Ascending aorta (tissue), 2 donors: Measurements from ENCODE around the gene CREG2. TPM values are rescaled to one million over a fixed set of nuclear protein-coding genes. Genes with fewer than 3 reads are reported as not detected.

ENCODE experiments used
- DNase-seq, 2 donors: peaks; one replicate each; pipeline ENCODE4 v3.0.0-alpha.2; 2019; ENCODE audit warnings: low spot score in 2 of 2
- H3K27ac ChIP-seq, 2 donors: fragments of 200-600 bp; sonication (generic); one replicate each; pipeline ENCODE4 v1.5.1; 2016 to 2017; ENCODE audit warnings: mild to moderate bottlenecking in 1 of 2
- H3K27me3 ChIP-seq: fragments of 200-600 bp; sonication (generic); one replicate; pipeline ENCODE4 v1.5.1; 2017
- H3K36me3 ChIP-seq, 2 donors: fragments of 200-600 bp; sonication (generic); one replicate each; pipeline ENCODE4 v1.5.1; 2016
- H3K4me1 ChIP-seq, 2 donors: fragments of 200-600 bp; sonication (generic); one replicate each; pipeline ENCODE4 v1.5.1; 2016 to 2017; ENCODE audit warnings: mild to moderate bottlenecking in 1 of 2
- H3K4me3 ChIP-seq, 2 donors: fragments of 200-600 bp; sonication (generic); one replicate each; pipeline ENCODE4 v1.5.1; 2016 to 2017; ENCODE audit warnings: mild to moderate bottlenecking in 1 of 2
- H3K9me3 ChIP-seq, 2 donors: fragments of 200-600 bp; sonication (generic); one replicate each; pipeline ENCODE4 v1.5.1; 2016
- CTCF ChIP-seq, 3 experiments: fragments of 200-600 bp in 2 of 3; fragments of 450-650 bp in 1 of 3; sonication (generic) in 2 of 3; IDR thresholded peaks; one replicate each; pipeline ENCODE4 v1.5.1; 2016 to 2019; ENCODE audit warnings: antibody characterized with exemption in 3 of 3, mild to moderate bottlenecking in 1 of 3, moderate library complexity in 1 of 3
- intact Hi-C: fragments of 100-400 bp; cut with DNase I; formaldehyde crosslinking; loops from one replicate; pipeline ENCODE4 v1.15.1; 2023
- total RNA-seq: library from RNA; depleted of rRNA; stranded (reverse); fragments of >200 nt; gene quantifications from one replicate; pipeline ENCODE4 v1.1.0, GENCODE V29; 2016

CREG2 gene
- total RNA-seq, 1 donor from 2014 or later = not detected

- H3K36me3 ChIP-seq = no peaks in the 10 kb centered on the region
- H3K9me3 ChIP-seq = no peaks in the 10 kb centered on the region
- intact Hi-C loops = no loop called here
- DNase-seq = no peak
- peaks cover 0 to 3% of the 10 kb centered on the region in 2 donors for H3K4me1 ChIP-seq
- H3K27ac ChIP-seq = no peak overlapping the region
- no peak overlapping the region for H3K4me3 ChIP-seq
- TF ChIP-seq CTCF (IDR thresholded peaks at IDR 0.05) = no peak
- H3K27me3 ChIP-seq = no peaks in the 10 kb centered on the region
These were observed 42.9 kb upstream of the CREG2 start for GRCh38 chr2:101430156-101430555.

- no peak overlapping the region for H3K27ac ChIP-seq
- no peaks in the 10 kb centered on the region for H3K27me3 ChIP-seq
- no peaks in the 10 kb centered on the region for H3K36me3 ChIP-seq
- no peaks in the 10 kb centered on the region for H3K9me3 ChIP-seq
- no peak overlapping the region for H3K4me3 ChIP-seq
- no peaks in the 10 kb centered on the region for H3K4me1 ChIP-seq
- TF ChIP-seq CTCF (IDR thresholded peaks at IDR 0.05) = no peak
- intact Hi-C loops = loop anchor here (5.0 to 10.0 kb wide), 2 partner anchors 33 to 85 kb away; no protein-coding TSS in a partner anchor
- DNase-seq = no peak
These were observed 42.1 kb upstream of the CREG2 start for GRCh38 chr2:101429453-101429852.

GRCh38 chr2:101428422-101429176 lies 41.3 kb upstream of the CREG2 start:
- no peaks in the 10 kb centered on the region for H3K36me3 ChIP-seq
- no peaks in the 10 kb centered on the region for H3K27me3 ChIP-seq
- no peaks in the 10 kb centered on the region for H3K9me3 ChIP-seq
- no peak overlapping the region for H3K27ac ChIP-seq
- intact Hi-C loops = loop anchor here (5.0 to 10.0 kb wide), 2 partner anchors 34 to 86 kb away; no protein-coding TSS in a partner anchor
- TF ChIP-seq CTCF (IDR thresholded peaks at IDR 0.05) = no peak
- no peaks in the 10 kb centered on the region for H3K4me1 ChIP-seq
- DNase-seq = no peak
- no peak overlapping the region for H3K4me3 ChIP-seq

GRCh38 chr2:101427743-101428142 lies 40.4 kb upstream of the CREG2 start:
- Histone ChIP-seq H3K4me3 (no peak overlapping the region), H3K9me3 (no peaks in the 10 kb centered on the region), H3K27me3 (no peaks in the 10 kb centered on the region), H3K27ac (no peak overlapping the region), H3K4me1 (no peaks in the 10 kb centered on the region), H3K36me3 (no peaks in the 10 kb centered on the region)
- no peak for DNase-seq
- intact Hi-C loops = loop anchor here (5.0 to 10.0 kb wide), 2 partner anchors 35 to 87 kb away; no protein-coding TSS in a partner anchor
- TF ChIP-seq CTCF (IDR thresholded peaks at IDR 0.05) = no peak

- Histone ChIP-seq H3K9me3 (no peaks in the 10 kb centered on the region), H3K4me3 (no peak overlapping the region), H3K27me3 (no peaks in the 10 kb centered on the region), H3K4me1 (no peaks in the 10 kb centered on the region), H3K36me3 (no peaks in the 10 kb centered on the region), H3K27ac (no peak overlapping the region)
- no peak for TF ChIP-seq CTCF (IDR thresholded peaks at IDR 0.05)
- intact Hi-C loops = loop anchor here (5.0 to 10.0 kb wide), 2 partner anchors 35 to 88 kb away; no protein-coding TSS in a partner anchor
- no peak for DNase-seq
These were observed 39.9 kb upstream of the CREG2 start for GRCh38 chr2:101427240-101427639.
